ENCODE data around the gene APOBEC3B.
"Not testable (repeated sequence)": the region's sequence is repeated elsewhere in the genome, so short reads cannot be mapped to it uniquely, and the experiment has no call there.

The APOBEC3B gene

DNA sequence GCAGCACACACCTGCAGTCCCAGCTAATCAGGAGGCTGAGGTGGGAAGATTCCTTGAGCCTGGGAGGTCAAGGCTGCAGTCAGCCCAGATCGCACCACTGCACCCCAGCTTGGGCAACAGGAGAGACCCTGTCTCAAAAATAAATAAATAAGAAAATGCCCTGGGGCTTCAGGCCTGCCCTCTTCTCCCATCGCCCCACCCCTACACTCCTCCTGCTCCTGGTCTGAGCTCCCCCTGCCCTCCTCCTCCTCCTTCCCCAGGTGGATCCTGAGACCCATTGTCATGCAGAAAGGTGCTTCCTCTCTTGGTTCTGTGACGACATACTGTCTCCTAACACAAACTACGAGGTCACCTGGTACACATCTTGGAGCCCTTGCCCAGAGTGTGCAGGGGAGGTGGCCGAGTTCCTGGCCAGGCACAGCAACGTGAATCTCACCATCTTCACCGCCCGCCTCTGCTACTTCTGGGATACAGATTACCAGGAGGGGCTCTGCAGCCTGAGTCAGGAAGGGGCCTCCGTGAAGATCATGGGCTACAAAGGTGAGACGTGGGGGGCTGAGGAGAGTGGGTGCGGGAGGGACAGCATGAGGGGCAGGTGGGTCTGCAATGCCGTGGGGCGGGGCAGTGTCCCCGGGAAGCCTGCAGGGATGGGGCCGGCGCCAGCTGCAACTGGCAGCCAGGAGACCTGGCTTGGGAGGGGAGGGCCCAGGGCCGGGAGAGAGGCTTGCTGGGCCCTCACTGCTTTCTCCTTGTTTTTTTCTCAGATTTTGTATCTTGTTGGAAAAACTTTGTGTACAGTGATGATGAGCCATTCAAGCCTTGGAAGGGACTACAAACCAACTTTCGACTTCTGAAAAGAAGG, 49.5 kb downstream of the APOBEC3B start:
- DNase-seq (ENCODE audit: low spot score) = not testable (repeated sequence)

DNA sequence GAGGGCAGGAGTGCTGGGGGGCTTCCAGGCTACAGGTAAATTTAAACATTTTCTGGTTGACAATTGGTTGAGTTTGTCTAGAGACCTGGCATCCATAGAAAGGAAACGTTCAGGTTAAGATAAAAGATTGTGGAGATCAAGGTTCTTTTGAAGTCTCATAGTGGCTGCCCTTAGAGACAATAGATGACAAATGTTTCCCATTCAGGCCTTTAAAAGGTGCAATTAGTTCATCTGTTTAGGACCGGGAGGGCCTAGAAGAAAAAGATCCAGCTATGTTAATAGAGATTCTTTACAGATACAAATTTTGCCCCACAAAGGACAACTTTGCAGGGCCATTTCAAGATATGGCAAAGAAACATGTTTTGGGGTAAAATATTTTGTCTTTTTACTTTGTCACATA, 54.9 kb downstream of the APOBEC3B start:
- DNase-seq (ENCODE audit: low spot score) = not testable (repeated sequence)

DNA sequence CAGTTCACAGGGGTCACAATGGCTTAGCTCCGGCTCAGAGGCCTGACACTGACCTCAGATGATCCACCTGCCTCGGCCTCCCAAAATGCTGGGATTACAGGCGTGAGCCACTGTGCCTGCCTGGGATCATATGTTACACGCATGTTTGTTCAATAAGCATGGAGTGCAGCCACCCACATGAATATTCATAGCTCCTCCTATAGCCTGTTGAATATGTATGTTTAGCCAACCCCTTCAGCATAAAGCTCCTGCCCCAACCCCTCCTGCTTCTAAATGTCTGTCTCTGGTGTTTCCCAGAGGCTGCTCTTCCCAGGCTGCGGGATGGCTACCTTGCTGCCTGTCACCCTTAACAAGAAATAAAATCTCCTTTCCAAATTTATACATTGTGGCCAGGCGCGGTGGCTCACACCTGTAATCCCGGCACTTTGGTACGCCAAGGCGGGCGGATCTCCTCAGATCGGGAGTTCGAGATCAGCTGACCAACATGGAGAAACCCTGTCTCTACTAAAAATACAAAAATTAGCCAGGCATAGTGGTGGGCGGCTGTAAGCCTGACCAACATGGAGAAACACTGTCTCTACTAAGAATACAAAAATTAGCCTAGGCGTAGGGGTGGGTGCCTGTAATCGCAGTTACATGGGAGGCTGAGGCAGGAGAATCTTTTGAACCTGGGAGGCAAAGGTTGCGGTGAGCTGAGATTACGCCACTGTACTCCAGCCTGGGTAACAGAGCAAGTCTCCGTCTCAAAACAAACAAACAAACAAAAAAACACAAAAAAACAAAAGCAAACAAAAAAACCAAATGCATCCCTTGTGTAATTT, 57.4 kb downstream of the APOBEC3B start:
- DNase-seq (ENCODE audit: low spot score) = no peak

DNA sequence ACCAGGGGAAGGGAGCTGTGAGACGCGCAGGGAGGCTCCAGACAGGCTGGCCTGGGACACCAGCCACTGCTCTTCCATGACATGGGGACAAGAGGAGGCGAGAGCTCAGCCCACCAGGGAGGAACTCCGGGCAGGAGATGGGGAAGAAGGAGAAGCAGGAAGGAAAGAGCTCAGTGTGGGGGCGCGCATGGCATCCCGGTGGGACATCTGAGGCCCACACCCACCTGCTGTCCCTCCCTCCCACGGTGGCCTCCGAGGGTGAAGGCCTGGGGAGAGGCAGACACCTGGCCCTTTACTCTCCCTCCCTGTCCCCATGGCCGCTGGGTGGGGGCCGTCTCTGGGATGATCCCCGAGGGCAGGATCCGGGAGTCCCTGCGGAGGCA, 58.0 kb downstream of the APOBEC3B start:
- DNase-seq (ENCODE audit: low spot score) = not testable (repeated sequence)

DNA sequence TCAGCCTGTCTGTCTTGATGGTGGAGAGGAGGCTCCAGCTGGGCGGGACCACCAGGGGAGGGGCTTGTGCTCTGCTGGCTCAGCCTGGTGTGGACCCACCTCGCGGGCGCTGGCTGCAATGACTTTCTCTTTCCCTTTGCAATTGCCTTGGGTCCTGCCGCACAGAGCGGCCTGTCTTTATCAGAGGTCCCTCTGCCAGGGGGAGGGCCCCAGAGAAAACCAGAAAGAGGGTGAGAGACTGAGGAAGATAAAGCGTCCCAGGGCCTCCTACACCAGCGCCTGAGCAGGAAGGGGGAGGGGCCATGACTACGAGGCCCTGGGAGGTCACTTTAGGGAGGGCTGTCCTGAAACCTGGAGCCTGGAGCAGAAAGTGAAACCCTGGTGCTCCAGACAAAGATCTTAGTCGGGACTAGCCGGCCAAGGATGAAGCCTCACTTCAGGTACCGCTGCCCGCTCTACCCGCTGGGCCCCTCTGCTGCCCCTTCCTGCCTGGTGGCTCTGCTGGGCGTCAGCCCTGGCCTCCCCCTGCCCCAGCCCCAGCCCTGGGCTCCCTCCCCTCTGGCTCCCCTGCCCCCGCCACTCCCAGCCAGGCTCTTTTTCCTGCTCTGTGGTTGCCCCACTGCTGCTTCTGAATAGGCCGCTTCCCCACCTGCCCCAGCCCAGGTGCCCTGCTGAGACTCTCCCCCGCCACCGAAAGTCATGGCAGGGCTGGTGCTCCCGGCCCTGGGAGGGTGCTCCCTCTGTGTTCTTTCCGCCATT, 58.6 kb downstream of the APOBEC3B start, which contains the start of gene APOBEC3F:
TSS of gene APOBEC3F (plus strand) at position 327 of the 759 bp plus-strand sequence. CDS start at position 424, 97 bp downstream.
- peak; percentile 79 for DNase-seq (ENCODE audit: low spot score)

DNA sequence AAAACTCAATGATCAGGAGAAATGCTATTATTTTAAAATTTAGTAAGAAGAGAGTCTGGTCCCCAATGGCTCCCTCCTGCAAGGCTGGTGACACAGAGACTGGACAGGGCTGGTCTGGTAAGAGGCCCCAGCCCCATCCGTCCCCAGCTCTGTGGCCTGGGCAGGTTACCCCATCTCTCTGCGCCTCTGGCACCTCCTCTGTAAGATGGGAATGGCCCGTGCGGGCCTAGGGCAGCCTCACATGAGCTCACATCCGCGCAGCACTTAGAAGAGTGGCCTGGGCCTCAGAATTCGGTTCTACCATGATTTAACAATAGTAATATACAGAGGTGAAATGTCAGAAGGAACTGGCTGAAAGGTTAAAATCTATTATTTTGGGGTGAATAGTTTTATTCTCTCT, 59.8 kb downstream of the APOBEC3B start:
- DNase-seq (ENCODE audit: low spot score) = no peak

Measured in kidney tubule cell (primary cell).